ENCODE measurements around the gene FOXC1.
A peak's percentile ranks its signal among the peaks of the same experiment; 100 is the strongest.

The FOXC1 gene

DNA sequence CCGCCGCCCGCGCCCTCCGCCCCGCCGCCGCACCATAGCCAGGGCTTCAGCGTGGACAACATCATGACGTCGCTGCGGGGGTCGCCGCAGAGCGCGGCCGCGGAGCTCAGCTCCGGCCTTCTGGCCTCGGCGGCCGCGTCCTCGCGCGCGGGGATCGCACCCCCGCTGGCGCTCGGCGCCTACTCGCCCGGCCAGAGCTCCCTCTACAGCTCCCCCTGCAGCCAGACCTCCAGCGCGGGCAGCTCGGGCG, 1.5 kb downstream of the FOXC1 start:
- Mint-ChIP-seq H3K4me1 (peaks cover 41% of the 10 kb centered on the region), H3K36me3 (no peaks in the 10 kb centered on the region), H3K4me3 (no peak overlapping the region), H3K27ac (no peak overlapping the region), H3K9me3 (no peaks in the 10 kb centered on the region), H3K27me3 (peaks cover 58% of the 10 kb centered on the region)
- no peak for ATAC-seq

DNA sequence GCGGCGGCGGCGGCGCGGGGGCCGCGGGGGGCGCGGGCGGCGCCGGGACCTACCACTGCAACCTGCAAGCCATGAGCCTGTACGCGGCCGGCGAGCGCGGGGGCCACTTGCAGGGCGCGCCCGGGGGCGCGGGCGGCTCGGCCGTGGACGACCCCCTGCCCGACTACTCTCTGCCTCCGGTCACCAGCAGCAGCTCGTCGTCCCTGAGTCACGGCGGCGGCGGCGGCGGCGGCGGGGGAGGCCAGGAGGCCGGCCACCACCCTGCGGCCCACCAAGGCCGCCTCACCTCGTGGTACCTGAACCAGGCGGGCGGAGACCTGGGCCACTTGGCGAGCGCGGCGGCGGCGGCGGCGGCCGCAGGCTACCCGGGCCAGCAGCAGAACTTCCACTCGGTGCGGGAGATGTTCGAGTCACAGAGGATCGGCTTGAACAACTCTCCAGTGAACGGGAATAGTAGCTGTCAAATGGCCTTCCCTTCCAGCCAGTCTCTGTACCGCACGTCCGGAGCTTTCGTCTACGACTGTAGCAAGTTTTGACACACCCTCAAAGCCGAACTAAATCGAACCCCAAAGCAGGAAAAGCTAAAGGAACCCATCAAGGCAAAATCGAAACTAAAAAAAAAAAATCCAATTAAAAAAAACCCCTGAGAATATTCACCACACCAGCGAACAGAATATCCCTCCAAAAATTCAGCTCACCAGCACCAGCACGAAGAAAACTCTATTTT, 2.0 kb downstream of the FOXC1 start:
- no peaks in the 10 kb centered on the region for H3K9me3 Mint-ChIP-seq
- H3K27me3 Mint-ChIP-seq: peaks cover 53% of the 10 kb centered on the region
- no peak for ATAC-seq

DNA sequence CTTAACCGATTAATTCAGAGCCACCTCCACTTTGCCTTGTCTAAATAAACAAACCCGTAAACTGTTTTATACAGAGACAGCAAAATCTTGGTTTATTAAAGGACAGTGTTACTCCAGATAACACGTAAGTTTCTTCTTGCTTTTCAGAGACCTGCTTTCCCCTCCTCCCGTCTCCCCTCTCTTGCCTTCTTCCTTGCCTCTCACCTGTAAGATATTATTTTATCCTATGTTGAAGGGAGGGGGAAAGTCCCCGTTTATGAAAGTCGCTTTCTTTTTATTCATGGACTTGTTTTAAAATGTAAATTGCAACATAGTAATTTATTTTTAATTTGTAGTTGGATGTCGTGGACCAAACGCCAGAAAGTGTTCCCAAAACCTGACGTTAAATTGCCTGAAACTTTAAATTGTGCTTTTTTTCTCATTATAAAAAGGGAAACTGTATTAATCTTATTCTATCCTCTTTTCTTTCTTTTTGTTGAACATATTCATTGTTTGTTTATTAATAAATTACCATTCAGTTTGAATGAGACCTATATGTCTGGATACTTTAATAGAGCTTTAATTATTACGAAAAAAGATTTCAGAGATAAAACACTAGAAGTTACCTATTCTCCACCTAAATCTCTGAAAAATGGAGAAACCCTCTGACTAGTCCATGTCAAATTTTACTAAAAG, 2.7 kb downstream of the FOXC1 start:
- Mint-ChIP-seq H3K4me3 (peak overlapping the region; percentile 66), H3K36me3 (no peaks in the 10 kb centered on the region), H3K9me3 (no peaks in the 10 kb centered on the region), H3K27me3 (peaks cover 53% of the 10 kb centered on the region), H3K27ac (no peak overlapping the region), H3K4me1 (peaks cover 29% of the 10 kb centered on the region)
- ATAC-seq: no peak

More for the DNA sequence above, 2.0 kb downstream of the FOXC1 start:
- Mint-ChIP-seq H3K4me1 (peaks cover 36% of the 10 kb centered on the region), H3K27ac (no peak overlapping the region), H3K36me3 (no peaks in the 10 kb centered on the region), H3K4me3 (peak overlapping the region; percentile 66)

DNA sequence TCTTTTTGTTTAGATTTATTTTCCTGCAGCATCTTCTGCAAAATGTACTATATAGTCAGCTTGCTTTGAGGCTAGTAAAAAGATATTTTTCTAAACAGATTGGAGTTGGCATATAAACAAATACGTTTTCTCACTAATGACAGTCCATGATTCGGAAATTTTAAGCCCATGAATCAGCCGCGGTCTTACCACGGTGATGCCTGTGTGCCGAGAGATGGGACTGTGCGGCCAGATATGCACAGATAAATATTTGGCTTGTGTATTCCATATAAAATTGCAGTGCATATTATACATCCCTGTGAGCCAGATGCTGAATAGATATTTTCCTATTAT, 3.2 kb downstream of the FOXC1 start:
- Mint-ChIP-seq H3K27ac (no peak overlapping the region), H3K4me3 (no peak overlapping the region), H3K27me3 (peaks cover 53% of the 10 kb centered on the region), H3K9me3 (no peaks in the 10 kb centered on the region), H3K36me3 (no peaks in the 10 kb centered on the region), H3K4me1 (peaks cover 24% of the 10 kb centered on the region)
- ATAC-seq: no peak

DNA sequence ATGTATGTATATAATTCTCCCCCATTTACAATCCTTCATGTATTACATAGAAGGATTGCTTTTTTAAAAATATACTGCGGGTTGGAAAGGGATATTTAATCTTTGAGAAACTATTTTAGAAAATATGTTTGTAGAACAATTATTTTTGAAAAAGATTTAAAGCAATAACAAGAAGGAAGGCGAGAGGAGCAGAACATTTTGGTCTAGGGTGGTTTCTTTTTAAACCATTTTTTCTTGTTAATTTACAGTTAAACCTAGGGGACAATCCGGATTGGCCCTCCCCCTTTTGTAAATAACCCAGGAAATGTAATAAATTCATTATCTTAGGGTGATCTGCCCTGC, 3.6 kb downstream of the FOXC1 start:
- Mint-ChIP-seq H3K36me3 (no peaks in the 10 kb centered on the region), H3K9me3 (no peaks in the 10 kb centered on the region), H3K27me3 (peaks cover 53% of the 10 kb centered on the region), H3K4me3 (no peak overlapping the region), H3K4me1 (peaks cover 20% of the 10 kb centered on the region), H3K27ac (no peak overlapping the region)
- ATAC-seq: no peak

DNA sequence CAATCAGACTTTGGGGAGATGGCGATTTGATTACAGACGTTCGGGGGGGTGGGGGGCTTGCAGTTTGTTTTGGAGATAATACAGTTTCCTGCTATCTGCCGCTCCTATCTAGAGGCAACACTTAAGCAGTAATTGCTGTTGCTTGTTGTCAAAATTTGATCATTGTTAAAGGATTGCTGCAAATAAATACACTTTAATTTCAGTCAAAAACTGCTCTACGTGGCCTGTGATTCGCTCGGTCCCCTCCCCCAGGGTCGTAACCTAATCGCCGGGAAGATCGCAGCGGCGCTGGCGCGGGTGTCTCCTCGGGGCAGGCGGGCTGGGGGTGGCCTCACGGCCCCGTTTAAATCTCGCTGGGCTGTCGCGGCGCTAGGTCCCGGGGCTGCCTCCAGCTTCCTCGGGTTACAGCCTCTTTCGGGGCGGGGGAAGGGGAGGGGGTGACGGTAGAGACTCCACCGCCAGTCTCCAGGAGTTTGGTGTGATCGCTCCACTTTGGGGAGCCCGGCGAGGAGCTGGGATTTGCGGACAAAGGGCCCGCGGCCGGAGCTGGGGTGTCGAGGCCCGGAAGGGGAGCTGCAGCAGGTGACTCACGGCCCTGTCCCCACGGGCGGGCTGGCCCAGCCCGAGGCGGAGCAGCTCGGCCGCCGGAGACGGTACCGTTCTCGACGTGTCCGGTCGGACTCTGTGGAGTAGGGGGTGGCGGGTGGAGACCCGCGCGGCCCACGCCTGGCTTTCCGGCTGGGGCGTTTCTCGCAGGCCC, 4.2 kb downstream of the FOXC1 start:
- peaks cover 53% of the 10 kb centered on the region for H3K27me3 Mint-ChIP-seq

DNA sequence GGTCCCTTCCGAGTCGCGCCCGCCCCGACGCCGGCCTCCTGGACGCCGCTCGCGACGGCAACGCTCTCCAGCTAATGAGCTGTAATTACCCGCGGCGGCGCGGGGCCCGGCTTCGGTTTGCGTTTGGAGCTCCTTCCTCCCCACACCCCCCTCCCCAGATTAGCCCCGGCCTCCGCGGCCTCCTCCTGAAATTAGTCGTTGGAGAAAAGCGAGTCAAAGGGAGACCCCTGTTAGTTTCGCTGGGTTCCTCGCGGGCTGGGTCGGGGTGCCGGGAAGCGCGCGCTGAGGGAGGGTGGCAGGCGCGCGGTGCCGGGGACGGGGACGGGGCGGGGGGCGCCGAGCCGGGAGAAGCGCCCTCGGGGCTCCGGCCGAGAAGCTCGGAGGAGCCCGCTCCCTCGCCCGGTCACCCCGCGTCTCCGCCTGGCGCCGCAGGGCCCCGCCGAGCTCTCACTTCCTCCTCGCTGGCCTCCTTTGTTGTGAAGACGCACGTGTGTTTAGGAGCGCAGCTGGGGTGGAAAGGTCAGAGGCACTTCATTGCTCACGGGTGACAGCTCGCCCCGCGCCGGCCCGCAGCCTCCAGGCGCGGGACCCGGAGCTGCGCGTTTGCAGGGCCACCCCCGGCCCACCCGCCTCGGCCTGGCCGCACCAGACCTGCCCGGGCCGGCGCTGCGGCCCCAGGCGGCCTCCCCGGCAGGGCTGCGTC, 4.9 kb downstream of the FOXC1 start:
- no peak overlapping the region for H3K27ac Mint-ChIP-seq

More for the DNA sequence above, 4.2 kb downstream of the FOXC1 start:
- no peak for ATAC-seq
- Mint-ChIP-seq H3K4me3 (no peak overlapping the region), H3K9me3 (no peaks in the 10 kb centered on the region), H3K27ac (no peak overlapping the region), H3K36me3 (no peaks in the 10 kb centered on the region), H3K4me1 (peaks cover 15% of the 10 kb centered on the region)

DNA sequence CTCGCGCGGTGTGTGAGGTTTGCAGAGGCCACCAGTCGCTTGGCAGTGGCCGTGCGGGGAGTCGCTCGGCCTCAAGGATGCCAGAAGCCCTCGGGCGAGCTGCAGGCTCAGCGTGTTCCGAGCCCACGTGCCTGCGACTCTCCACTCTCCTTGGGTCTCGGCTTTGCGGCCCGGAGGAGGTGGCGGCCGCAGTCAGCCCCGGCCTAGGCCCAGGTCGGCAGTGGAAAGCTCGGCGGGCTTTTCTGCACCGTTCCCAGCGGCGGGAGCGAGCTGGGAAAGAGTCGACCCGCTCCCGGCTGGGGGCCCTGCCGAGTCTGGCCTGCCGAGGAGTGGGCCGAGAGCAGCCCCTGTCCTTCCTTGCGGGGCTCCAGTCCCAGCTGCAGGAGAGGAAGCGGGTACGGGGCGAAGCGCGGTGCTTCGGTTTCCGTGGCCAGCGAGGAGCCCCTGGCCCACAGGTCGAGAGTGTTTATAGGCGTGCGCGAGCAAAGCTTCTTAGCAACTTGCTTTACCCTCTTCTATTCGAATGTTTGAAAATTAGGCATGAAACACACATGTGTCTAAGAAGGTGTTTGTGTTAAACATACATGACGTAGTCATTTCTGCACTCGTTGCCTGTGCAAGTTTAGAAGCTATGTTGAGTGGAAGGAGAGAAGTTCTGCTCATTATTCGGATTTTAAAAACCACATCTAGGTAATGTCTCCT, 5.6 kb downstream of the FOXC1 start:
- Mint-ChIP-seq H3K27me3 (peaks cover 64% of the 10 kb centered on the region), H3K4me1 (peaks cover 15% of the 10 kb centered on the region), H3K36me3 (no peaks in the 10 kb centered on the region), H3K4me3 (no peak overlapping the region), H3K9me3 (no peaks in the 10 kb centered on the region), H3K27ac (no peak overlapping the region)
- ATAC-seq: no peak

More for the DNA sequence above, 4.9 kb downstream of the FOXC1 start:
- Mint-ChIP-seq H3K36me3 (no peaks in the 10 kb centered on the region), H3K9me3 (no peaks in the 10 kb centered on the region), H3K4me3 (no peak overlapping the region), H3K27me3 (peaks cover 58% of the 10 kb centered on the region), H3K4me1 (peaks cover 15% of the 10 kb centered on the region)
- peak; percentile 62 for ATAC-seq

DNA sequence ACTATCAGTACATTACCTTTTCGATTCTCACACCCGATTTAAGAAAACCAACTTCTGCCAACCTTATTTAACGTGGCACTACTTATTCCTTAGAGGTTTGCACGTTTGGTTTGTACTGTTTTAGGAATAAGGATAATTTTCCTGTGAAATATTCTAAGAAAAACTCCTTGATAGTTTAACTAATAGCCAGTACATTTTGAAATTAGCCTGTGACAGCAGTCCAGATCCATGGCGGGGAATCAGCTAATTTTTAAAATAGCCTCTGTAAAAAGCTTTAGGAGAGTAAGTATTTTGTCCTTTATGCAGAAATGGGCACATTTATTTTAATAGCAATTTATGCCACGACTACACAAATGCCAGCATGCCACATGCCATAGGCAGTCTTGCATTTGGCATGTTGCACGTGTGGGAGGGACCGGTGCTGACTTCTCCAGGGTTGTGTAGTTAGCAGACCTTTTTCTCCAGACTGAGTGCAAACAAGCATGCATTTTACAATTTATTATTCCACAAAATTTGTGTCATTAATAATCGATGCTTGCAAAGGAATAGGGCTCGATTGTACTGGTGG, 6.2 kb downstream of the FOXC1 start:
- no peaks in the 10 kb centered on the region for H3K9me3 Mint-ChIP-seq
- H3K4me3 Mint-ChIP-seq: no peak overlapping the region
- no peaks in the 10 kb centered on the region for H3K36me3 Mint-ChIP-seq
- peaks cover 9% of the 10 kb centered on the region for H3K4me1 Mint-ChIP-seq
- H3K27me3 Mint-ChIP-seq: peaks cover 58% of the 10 kb centered on the region
- no peak for ATAC-seq
- no peak overlapping the region for H3K27ac Mint-ChIP-seq

DNA sequence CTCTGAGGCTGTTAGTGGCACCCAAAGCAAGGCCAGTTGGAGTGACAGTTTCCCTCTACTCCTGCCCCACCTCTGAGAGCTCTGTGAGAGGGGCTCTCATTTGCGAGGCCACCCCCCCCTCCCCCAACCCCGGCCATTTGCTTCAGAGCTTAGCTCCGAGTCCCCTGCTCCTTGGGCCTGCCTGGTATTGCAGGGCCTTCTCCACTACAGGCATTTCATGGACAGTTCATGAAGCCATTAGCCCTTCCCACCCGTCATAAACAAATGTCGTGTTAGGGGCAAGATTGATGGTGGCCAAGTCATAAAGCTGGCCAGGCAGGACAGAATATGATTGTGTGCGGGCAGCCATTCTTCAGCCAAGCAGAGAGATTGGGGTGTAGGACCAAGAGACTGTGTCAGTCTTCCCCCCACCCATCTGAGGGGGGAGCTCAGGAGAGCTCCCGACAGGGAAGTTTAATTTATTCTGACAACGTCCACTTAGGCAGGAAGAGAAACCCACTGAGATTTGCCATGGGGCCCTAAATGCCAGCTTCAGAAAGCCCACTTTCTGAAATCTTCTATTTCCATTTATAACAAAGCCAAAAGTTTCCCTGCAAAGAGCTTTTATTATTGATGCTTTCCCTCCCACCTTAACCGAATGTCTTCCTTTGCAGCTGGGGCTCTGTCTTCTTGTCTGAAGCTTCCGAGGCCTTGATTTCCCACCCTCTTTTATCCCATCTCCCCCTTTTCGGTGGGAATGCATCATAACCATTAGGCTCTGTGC, 7.2 kb downstream of the FOXC1 start:
- H3K27me3 Mint-ChIP-seq: peaks cover 56% of the 10 kb centered on the region
- no peak overlapping the region for H3K27ac Mint-ChIP-seq
- no peaks in the 10 kb centered on the region for H3K9me3 Mint-ChIP-seq
- ATAC-seq: no peak
- no peak overlapping the region for H3K4me3 Mint-ChIP-seq
- peaks cover 8% of the 10 kb centered on the region for H3K4me1 Mint-ChIP-seq
- H3K36me3 Mint-ChIP-seq: peaks cover under 1% of the 10 kb centered on the region

DNA sequence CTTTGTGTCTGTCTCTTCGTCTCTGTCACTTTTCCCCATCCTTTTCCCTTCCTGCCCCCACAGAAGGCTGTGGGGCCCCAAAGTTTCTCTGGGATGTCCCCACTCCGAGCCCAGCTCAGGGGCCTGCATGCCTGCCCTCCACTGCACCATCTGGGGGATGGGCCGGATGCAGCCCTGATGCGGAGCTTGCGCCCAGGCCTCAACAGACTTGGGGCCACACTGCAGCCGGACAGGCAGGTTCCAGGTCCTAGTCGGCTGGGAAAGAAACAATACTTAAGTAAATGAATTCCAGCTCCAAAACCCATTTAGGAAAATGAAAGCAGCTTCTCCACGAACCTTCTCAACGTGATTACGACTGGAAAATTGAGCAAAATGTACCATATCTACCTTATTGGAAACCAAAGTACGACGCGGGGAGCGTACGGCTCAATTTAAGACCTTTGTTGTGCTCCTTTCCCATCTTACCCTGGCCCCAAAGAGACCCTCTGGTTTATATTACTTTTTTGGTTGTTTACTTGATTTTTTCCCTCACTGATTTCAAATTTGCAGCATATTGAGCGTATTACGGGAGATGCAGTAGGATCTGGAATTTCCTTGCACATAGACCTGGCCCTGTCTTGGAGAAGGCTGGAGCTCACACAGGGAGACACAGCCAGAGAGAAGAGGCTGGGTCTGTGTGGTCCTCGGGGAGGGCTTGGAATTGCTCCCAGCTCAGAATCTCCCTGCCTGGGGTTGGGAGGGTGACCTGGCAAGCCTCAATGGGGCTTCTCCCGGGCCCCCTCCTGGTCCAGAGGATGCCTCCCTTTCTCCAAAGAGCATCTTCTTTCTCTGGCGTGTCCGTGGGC, 8.0 kb downstream of the FOXC1 start:
- no peak overlapping the region for H3K4me3 Mint-ChIP-seq
- peaks cover 8% of the 10 kb centered on the region for H3K36me3 Mint-ChIP-seq

DNA sequence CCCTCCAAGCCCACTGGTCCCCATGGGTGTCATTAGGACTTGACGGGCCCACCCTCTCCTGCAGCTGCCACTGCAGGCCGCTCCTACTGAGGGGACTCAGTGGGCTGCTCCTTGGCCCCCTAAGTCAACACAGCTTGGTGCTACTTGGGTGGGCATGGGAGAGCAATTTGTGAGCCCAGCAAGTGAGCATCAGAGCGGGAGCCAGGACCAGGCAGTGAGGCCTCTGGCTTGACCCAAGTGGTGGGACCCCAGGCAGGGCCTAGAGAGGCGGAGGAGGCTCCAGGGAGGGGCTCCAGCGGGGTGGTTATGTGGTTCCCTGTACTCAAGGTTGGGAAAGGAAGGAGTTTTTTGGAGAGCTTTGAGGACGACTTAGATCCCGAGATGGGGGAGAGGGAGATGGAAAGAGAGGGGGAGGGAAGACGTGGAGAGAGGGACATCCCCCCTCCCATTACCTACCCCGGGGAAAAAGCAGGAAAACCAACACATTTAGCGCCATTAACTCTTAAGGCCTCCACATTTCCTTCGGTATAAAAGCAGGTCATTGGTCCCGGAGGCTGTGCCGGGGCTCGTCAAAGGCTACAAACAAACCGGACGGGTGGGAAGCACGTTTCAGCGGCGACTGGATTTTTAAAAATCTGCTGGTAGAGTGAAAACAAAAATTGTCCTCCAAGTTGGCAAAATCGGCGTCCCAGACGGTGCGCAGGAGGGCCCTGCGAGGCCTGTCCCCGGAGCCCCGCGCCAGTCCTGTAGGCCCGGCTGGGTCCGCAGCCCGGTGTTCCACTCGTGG, 8.8 kb downstream of the FOXC1 start:
- Mint-ChIP-seq H3K4me1 (no peaks in the 10 kb centered on the region), H3K9me3 (no peaks in the 10 kb centered on the region), H3K27ac (no peak overlapping the region), H3K27me3 (peaks cover 62% of the 10 kb centered on the region), H3K4me3 (peak overlapping the region; percentile 8), H3K36me3 (peaks cover 10% of the 10 kb centered on the region)
- ATAC-seq: no peak

More for the DNA sequence above, 8.0 kb downstream of the FOXC1 start:
- Mint-ChIP-seq H3K27ac (no peak overlapping the region), H3K4me1 (no peaks in the 10 kb centered on the region), H3K9me3 (no peaks in the 10 kb centered on the region), H3K27me3 (peaks cover 56% of the 10 kb centered on the region)
- no peak for ATAC-seq

DNA sequence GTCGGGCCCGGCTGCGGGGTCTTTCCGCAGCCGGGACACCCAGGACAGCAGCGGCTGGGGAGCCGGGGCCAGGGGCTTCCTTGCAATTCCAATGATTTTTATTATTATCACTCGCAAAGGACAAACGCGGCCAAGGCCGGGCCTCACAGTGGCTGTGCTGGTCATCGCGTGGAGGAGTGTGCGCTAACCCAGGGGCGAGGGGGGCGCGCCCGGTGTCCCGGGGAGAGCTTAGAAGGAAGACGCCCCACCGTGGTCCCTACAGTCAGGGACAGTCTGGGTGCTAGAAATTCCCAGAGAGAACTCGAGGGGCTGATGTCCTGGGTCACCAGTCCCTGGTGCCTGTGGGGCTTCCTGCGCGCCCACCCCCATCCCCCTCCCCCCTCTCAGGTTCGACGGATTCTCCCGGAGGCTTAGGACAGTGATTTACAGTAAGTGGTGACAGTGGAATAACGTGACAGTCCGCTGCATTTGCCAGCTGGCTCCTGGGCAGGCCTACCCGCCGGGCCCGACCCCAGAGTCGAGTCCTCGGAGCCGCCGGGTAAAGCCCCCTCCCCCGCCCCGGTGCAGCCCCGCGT, 9.5 kb downstream of the FOXC1 start:
- Mint-ChIP-seq H3K27ac (no peak overlapping the region), H3K4me1 (no peaks in the 10 kb centered on the region), H3K9me3 (no peaks in the 10 kb centered on the region), H3K36me3 (peaks cover 10% of the 10 kb centered on the region), H3K27me3 (peaks cover 69% of the 10 kb centered on the region), H3K4me3 (no peak overlapping the region)
- no peak for ATAC-seq

Data from stimulated activated memory B cell treated with anti-CD40 and anti-IgM and Interleukin-4, amounts not matched to agents 10 μg/mL and 1 μg/mL and 100 μg/mL, for 72 hours (primary cell).